Ovary (tissue), 9 donors: ENCODE measurements around the gene DBH. TPM values are rescaled to one million over a fixed set of nuclear protein-coding genes. Genes with fewer than 3 reads are reported as not detected.

Experiments used
- DNase-seq, 5 donors: peaks; one replicate each; pipeline ENCODE4 v3.0.0-alpha.2; 2019 to 2020
- H3K27ac ChIP-seq, 2 donors: fragments of 200-600 bp; one replicate each; pipeline versions ENCODE4 v1.5.1 to v1.8.0; 2019 to 2022
- H3K27me3 ChIP-seq: fragments of 200-600 bp; one replicate; pipeline ENCODE4 v1.8.0; 2022
- H3K36me3 ChIP-seq: fragments of 200-600 bp; sonication (generic); one replicate; pipeline ENCODE4 v1.5.1; 2019
- H3K4me1 ChIP-seq: one replicate; pipeline ENCODE4 v1.8.1; 2013; ENCODE audit warnings: mild to moderate bottlenecking, moderate library complexity; ENCODE audit not compliant: insufficient read depth
- H3K4me3 ChIP-seq: fragments of 200-600 bp; sonication (generic); one replicate; pipeline ENCODE4 v1.5.1; 2017
- H3K9me3 ChIP-seq, 2 donors: fragments of 200-600 bp in 1 of 2; sonication (generic) in 1 of 2; one replicate each; pipeline versions ENCODE4 v1.5.1 to v1.8.1; 2013 to 2019; ENCODE audit warnings: mild to moderate bottlenecking in 1 of 2, moderate library complexity in 1 of 2
- EP300 ChIP-seq: sonication (generic); formaldehyde crosslinking; IDR thresholded peaks from one replicate; pipeline ENCODE4 v1.6.1; 2017; ENCODE audit warnings: antibody characterized with exemption
- POLR2A ChIP-seq: fragments of 450-650 bp; IDR thresholded peaks from one replicate; pipeline ENCODE4 v1.6.1; 2017; ENCODE audit warnings: antibody characterized with exemption, mild to moderate bottlenecking, moderate library complexity
- WGBS, 3 donors: extraction: QIAGEN DNeasy Blood & Tissue Kit in 1 of 3; methylation state at CpG; one replicate each; pipeline versions ENCODE4 v1.1.5 to v1.1.7; 2013 to 2017; 5-methylcytosine and 5-hydroxymethylcytosine counted together
- intact Hi-C, 4 donors: fragments of 100-400 bp; cut with DNase I; formaldehyde crosslinking; loops; one replicate each; pipeline versions ENCODE4 v1.11.0 to v1.15.1; 2022 to 2023
- polyA plus RNA-seq, 2 donors: library from polyadenylated mRNA; stranded (reverse); fragments of 200-250 nt in 1 of 2; fragments of 350-450 nt in 1 of 2; fragmentation: Illumina TruSeq in 1 of 2; extraction: RNeasy Lipid Tissue Mini Kit (QIAGEN cat#74804) in 1 of 2; gene quantifications; one replicate each; pipeline ENCODE4 v1.2.3, GENCODE V29; 2013 to 2014
- total RNA-seq, 7 donors: library from RNA; depleted of rRNA in 2 of 7; stranded (reverse); fragments of >200 nt in 2 of 7; fragmentation: NEBNext Ultra II Directional in 3 of 7; extraction: Animal tissue kit (Norgen Biotek cat#: 25700) in 3 of 7; gene quantifications; one replicate each; pipeline versions ENCODE4 v1.1.0 to v1.2.4, GENCODE V29; 2016 to 2023
- TF ChIP-seq, protein P1 (sequence below), 3 donors: fragments of 450-650 bp in 2 of 3; fragments of 200-600 bp in 1 of 3; IDR thresholded peaks; one replicate each; pipeline versions ENCODE4 v1.5.1 to v1.8.0; 2016 to 2022; ENCODE audit warnings: antibody characterized with exemption in 3 of 3, mild to moderate bottlenecking in 1 of 3
- donor health status: DM: no; HTN: no; CAD: no; lungs with moderate emphysema.
- donor health status: DM: no; HTN: no; CAD: no.
- donor health status: Bipolar disorder and iron deficiency.
- donor health status: DM: yes; HTN: yes; CAD: no.
- donor health status: DM: no; HTN: no; CAD: no.
- donor health status: DM: yes; HTN: yes; CAD: no.

The DBH gene
- total and polyA plus RNA-seq, 9 donors, result 0.28 TPM; not detected in 8

DNA sequence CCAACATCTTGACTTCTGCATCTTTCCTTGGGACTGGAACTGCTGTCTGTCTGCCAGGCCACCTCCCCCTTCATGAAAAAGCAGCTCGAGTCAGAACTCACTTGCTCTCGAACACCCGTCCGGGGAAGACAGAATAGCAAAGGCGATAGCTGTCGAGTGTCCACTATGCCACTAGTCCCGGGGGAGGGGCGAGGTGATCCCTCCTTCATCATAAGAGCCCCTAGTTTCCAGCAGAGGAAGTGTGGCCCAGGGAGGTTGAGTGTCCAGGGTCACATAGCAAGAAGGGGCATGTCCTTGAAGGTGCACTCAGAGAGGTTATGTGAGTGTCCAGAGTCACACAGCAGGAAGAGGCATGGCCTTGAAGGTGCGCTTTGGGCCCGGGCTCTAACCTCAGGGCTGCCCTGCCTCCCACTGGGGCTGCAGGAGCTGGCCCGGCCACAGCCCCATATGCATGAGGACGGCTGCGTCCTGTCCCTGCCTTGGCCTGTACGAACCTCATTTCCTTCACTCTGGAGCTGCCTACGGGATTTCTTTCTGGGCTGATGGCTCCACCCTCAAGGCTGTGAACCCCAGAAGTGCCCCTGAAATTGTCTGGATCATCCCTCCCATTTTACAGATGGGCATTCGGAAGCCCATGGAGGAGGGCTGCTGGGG lies 6.7 kb downstream of the DBH start:
- no peaks in the 10 kb centered on the region for H3K27me3 ChIP-seq
- no peak overlapping the region for H3K27ac ChIP-seq
- no peaks in the 10 kb centered on the region for H3K9me3 ChIP-seq
- H3K4me3 ChIP-seq, result no peak overlapping the region
- WGBS, 3 donors, result 72 to 86% (median 83%) methylated on average over 16 of the region's 16 CpGs
- TF ChIP-seq EP300, result no peak
- TF ChIP-seq POLR2A, result no peak
- TF ChIP-seq, protein P1, sequence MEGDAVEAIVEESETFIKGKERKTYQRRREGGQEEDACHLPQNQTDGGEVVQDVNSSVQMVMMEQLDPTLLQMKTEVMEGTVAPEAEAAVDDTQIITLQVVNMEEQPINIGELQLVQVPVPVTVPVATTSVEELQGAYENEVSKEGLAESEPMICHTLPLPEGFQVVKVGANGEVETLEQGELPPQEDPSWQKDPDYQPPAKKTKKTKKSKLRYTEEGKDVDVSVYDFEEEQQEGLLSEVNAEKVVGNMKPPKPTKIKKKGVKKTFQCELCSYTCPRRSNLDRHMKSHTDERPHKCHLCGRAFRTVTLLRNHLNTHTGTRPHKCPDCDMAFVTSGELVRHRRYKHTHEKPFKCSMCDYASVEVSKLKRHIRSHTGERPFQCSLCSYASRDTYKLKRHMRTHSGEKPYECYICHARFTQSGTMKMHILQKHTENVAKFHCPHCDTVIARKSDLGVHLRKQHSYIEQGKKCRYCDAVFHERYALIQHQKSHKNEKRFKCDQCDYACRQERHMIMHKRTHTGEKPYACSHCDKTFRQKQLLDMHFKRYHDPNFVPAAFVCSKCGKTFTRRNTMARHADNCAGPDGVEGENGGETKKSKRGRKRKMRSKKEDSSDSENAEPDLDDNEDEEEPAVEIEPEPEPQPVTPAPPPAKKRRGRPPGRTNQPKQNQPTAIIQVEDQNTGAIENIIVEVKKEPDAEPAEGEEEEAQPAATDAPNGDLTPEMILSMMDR (IDR thresholded peaks at IDR 0.05), result no peak
- no peak for DNase-seq
- no peaks in the 10 kb centered on the region for H3K36me3 ChIP-seq
- H3K4me1 ChIP-seq, result no peaks in the 10 kb centered on the region
- intact Hi-C loops, result no loop called here

DNA sequence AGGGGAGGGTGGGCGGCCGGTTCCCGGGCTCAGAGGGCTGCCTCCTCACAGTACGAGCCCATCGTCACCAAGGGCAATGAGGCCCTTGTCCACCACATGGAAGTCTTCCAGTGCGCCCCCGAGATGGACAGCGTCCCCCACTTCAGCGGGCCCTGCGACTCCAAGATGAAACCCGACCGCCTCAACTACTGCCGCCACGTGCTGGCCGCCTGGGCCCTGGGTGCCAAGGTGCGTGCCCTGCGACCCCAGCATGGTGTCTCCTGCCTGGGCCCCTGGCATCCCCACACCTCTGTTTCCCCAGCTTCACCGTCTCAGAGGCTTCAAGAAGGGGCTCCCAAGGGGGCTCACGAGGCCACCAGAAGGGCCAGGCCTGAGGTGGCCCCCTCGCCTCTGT lies 7.2 kb downstream of the DBH start:
- Histone ChIP-seq H3K27ac (no peak overlapping the region), H3K27me3 (no peaks in the 10 kb centered on the region), H3K4me1 (no peaks in the 10 kb centered on the region), H3K4me3 (no peak overlapping the region), H3K9me3 (no peaks in the 10 kb centered on the region), H3K36me3 (no peaks in the 10 kb centered on the region)
- no peak for DNase-seq
- WGBS, 3 donors, result 90 to 96% (median 94%) methylated on average over 20 of the region's 20 CpGs
- intact Hi-C loops, result no loop called here
- TF ChIP-seq EP300 (no peak), POLR2A (no peak)
- TF ChIP-seq, protein P1 (IDR thresholded peaks at IDR 0.05), result no peak

DNA sequence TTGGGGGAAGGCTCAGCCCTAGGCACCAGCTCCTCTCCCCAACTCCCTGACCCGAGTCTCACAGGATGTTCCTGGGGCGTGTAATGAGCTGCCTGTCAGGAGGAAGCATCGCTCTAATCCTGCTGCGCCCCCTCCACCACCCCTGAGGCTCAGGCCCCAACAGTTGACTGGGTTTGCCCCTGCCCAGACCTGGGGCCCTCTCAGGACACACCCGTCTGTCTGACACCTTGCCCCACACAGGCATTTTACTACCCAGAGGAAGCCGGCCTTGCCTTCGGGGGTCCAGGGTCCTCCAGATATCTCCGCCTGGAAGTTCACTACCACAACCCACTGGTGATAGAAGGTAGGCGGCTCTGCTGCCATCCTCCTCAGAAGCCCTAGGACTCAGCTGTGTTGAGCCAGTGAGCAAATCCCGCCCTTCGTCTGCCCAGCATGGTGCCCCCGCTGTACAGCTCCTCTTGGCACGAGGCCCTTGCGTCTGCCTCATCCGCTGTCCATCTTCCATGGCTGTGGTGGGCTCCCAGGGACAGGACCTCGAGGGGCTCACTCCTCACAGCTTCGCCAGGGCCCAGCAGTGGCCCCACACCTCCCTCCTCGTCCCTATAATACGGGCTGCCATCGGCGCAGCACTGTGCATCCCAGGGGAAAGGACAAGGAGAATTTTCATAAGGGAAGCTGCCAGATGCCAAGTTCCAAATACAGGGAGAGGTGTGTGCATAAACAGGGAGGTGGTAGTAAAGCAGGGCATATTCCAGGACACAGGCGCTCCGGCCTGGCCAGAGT lies 8.0 kb downstream of the DBH start:
- H3K9me3 ChIP-seq, result no peaks in the 10 kb centered on the region
- intact Hi-C loops, result no loop called here
- no peaks in the 10 kb centered on the region for H3K27me3 ChIP-seq
- no peaks in the 10 kb centered on the region for H3K36me3 ChIP-seq
- WGBS, 3 donors, result 82 to 91% (median 86%) methylated on average over 23 of the region's 23 CpGs
- no peak overlapping the region for H3K4me3 ChIP-seq
- H3K27ac ChIP-seq, result no peak overlapping the region
- H3K4me1 ChIP-seq, result no peaks in the 10 kb centered on the region
- TF ChIP-seq, protein P1 (IDR thresholded peaks at IDR 0.05), result no peak
- DNase-seq, result no peak

DNA sequence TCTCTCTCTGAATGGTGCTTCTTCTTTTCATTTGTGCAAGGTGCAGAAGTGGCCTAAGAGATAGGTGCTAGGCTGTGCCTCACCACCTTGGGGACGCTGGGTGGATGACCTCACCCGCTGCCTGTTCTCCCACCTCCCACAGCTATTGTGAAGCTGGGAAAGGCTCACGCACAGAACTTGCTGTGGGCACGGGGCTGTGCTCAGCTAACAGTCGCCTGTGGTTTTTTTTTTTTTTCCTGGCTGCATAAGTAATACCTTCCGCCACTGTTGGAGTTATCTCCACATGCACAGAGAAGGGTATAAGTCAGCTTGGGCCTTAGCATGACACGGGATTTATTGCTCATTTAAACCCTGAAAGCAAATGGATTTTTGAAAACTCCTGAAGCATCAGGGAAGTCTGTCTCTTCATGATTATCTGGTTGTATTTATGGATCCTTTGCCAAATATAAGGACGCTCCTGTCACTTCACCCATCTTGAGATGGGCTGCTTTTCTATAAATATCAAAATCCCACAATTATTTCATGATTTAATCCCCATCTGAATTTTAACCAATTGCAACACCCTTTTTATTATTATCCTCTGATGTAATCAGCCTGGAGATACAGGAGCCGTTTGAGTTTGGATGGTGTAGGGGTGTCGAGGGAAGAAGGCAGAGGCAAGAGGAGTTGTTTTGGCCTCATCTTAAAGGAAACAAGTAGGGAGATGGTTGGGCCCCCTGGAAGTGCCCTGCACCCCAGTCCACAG lies 9.0 kb downstream of the DBH start:
- WGBS, 3 donors, result 40 to 58% (median 48%) methylated on average over 10 of the region's 10 CpGs
- intact Hi-C loops, result no loop called here
- TF ChIP-seq POLR2A (no peak), EP300 (no peak)
- TF ChIP-seq, protein P1 (IDR thresholded peaks at IDR 0.05), result no peak
- Histone ChIP-seq H3K27ac (no peak overlapping the region), H3K9me3 (no peaks in the 10 kb centered on the region), H3K4me3 (no peak overlapping the region), H3K4me1 (no peaks in the 10 kb centered on the region), H3K36me3 (no peaks in the 10 kb centered on the region), H3K27me3 (no peaks in the 10 kb centered on the region)
- no peak for DNase-seq
